IMR-90 (cell line): ENCODE results near the gene LDLRAD4. TPM values are rescaled to one million over a fixed set of nuclear protein-coding genes. Genes with fewer than 3 reads are reported as not detected.

Experiments used
- ATAC-seq: fragments of 200-7000 bp; cut with Tn5 transposase; 2 replicates; pipeline ENCODE4 v1.9.1; 2020; ENCODE audit warnings: low read depth, mild to moderate bottlenecking, moderate library complexity
- BruUV-seq: library from RNA; stranded (reverse); fragments of 400-500 nt; replicated peaks from 2 replicates; lab custom pipeline; 2021; lab: Mats Ljungman, UMichigan
- CTCF ChIA-PET: fragments of 300-600 bp; formaldehyde crosslinking; extraction: SDS; loops from one replicate; lab custom pipeline; 2021; ENCODE audit warnings: antibody characterized with exemption; lab: Yijun Ruan, JAX
- POLR2A ChIA-PET: fragments of 300-600 bp; sonication (Branson Sonifier 250); formaldehyde crosslinking; loops from one replicate; lab custom pipeline; 2022; ENCODE audit warnings: antibody characterized with exemption; ENCODE audit not compliant: unreplicated experiment; lab: Charles Lee
- DNase-seq: peaks from one replicate; pipeline ENCODE4 v3.0.0; 2013
- H2AFZ ChIP-seq: replicated peaks from 2 replicates; pipeline ENCODE3; 2013; ENCODE audit warnings: low read length, mild to moderate bottlenecking; ENCODE audit not compliant: poor library complexity
- H2AK5ac ChIP-seq: 2 replicates; pipeline ENCODE4 v1.6.1; 2013; ENCODE audit warnings: low read depth, low read length, inconsistent platforms
- H2AK9ac ChIP-seq: replicated peaks from 2 replicates; pipeline ENCODE3; 2013; ENCODE audit warnings: mild to moderate bottlenecking, low read depth, low read length, moderate library complexity; ENCODE audit not compliant: poor library complexity
- H2BK120ac ChIP-seq: 2 replicates; pipeline ENCODE4 v1.6.1; 2013; ENCODE audit warnings: low read depth, low read length, inconsistent platforms
- H2BK15ac ChIP-seq: 3 replicates; pipeline ENCODE4 v1.6.1; 2013; ENCODE audit warnings: low read depth, low read length, inconsistent platforms
- H2BK20ac ChIP-seq: 2 replicates; pipeline ENCODE4 v1.6.1; 2013; ENCODE audit warnings: low read depth, mild to moderate bottlenecking, inconsistent platforms, low read length, moderate library complexity
- H2BK5ac ChIP-seq: 2 replicates; pipeline ENCODE4 v1.6.1; 2013; ENCODE audit warnings: mild to moderate bottlenecking, low read depth, low read length, inconsistent platforms; ENCODE audit not compliant: poor library complexity, severe bottlenecking
- H3K14ac ChIP-seq: replicated peaks from 2 replicates; pipeline ENCODE4 v1.6.1; 2013; ENCODE audit warnings: low read depth, low read length, inconsistent platforms
- H3K18ac ChIP-seq: 2 replicates; pipeline ENCODE4 v1.6.1; 2013; ENCODE audit warnings: low read depth, low read length, control low read depth
- H3K23ac ChIP-seq: 2 replicates; pipeline ENCODE4 v1.6.1; 2013; ENCODE audit warnings: low read depth, low read length, inconsistent platforms
- H3K27ac ChIP-seq: 2 replicates; pipeline ENCODE4 v1.5.1; 2013; ENCODE audit warnings: mild to moderate bottlenecking, control low read depth, low read length; ENCODE audit not compliant: insufficient read depth
- H3K27me3 ChIP-seq: 2 replicates; pipeline ENCODE4 v1.6.1; 2013; ENCODE audit warnings: low read length; ENCODE audit not compliant: control insufficient read depth, insufficient read depth
- H3K36me3 ChIP-seq: 2 replicates; pipeline ENCODE4 v1.6.1; 2013; ENCODE audit warnings: low read length, mixed read lengths; ENCODE audit not compliant: control insufficient read depth, insufficient read depth
- H3K4ac ChIP-seq: 2 replicates; pipeline ENCODE4 v1.6.1; 2013; ENCODE audit warnings: low read depth, low read length, inconsistent platforms
- H3K4me1 ChIP-seq: 2 replicates; pipeline ENCODE4 v1.6.1; 2013; ENCODE audit warnings: low read length, mixed read lengths; ENCODE audit not compliant: control insufficient read depth, insufficient read depth
- H3K4me2 ChIP-seq: 2 replicates; pipeline ENCODE4 v1.6.1; 2013; ENCODE audit warnings: low read depth, mild to moderate bottlenecking, control low read depth, low read length, moderate library complexity
- H3K4me3 ChIP-seq: 2 replicates; pipeline ENCODE4 v1.5.1; 2013; ENCODE audit warnings: low read depth, mild to moderate bottlenecking, control low read depth, low read length, moderate library complexity; ENCODE audit not compliant: insufficient read depth
- H3K56ac ChIP-seq: 2 replicates; pipeline ENCODE4 v1.6.1; 2013; ENCODE audit warnings: low read length, inconsistent platforms; ENCODE audit not compliant: insufficient read depth; ENCODE audit errors: extremely low read depth
- H3K79me1 ChIP-seq, 2 experiments: 2 replicates each; pipeline ENCODE4 v1.6.1; 2013; ENCODE audit warnings: low read length in 2 of 2, inconsistent platforms in 1 of 2, low read depth in 1 of 2
- H3K9ac ChIP-seq: 2 replicates; pipeline ENCODE4 v1.6.1; 2013; ENCODE audit warnings: low read depth, low read length, control low read depth
- H3K9me1 ChIP-seq: 2 replicates; pipeline ENCODE4 v1.6.1; 2013; ENCODE audit warnings: low read length, inconsistent platforms; ENCODE audit not compliant: insufficient read depth
- H3K9me3 ChIP-seq: 2 replicates; pipeline ENCODE4 v1.6.1; 2013; ENCODE audit warnings: low read length; ENCODE audit not compliant: control insufficient read depth, insufficient read depth
- H4K20me1 ChIP-seq: 2 replicates; pipeline ENCODE4 v1.6.1; 2013; ENCODE audit warnings: low read length, inconsistent platforms; ENCODE audit not compliant: insufficient read depth
- H4K5ac ChIP-seq: 2 replicates; pipeline ENCODE4 v1.6.1; 2013; ENCODE audit warnings: mild to moderate bottlenecking, low read depth, low read length, control low read depth
- H4K8ac ChIP-seq, 2 experiments: 2 replicates each; pipeline ENCODE4 v1.6.1; 2013; ENCODE audit warnings: low read depth in 2 of 2, low read length in 2 of 2, control low read depth in 1 of 2, inconsistent platforms in 1 of 2
- H4K91ac ChIP-seq: 2 replicates; pipeline ENCODE4 v1.6.1; 2013; ENCODE audit warnings: low read depth, low read length, inconsistent platforms; ENCODE audit not compliant: insufficient read depth
- BHLHE40 ChIP-seq: fragments of 150-350 bp; IDR thresholded peaks from 2 replicates; pipeline ENCODE4 v1.6.1; 2016; ENCODE audit warnings: mild to moderate bottlenecking, low read depth, low read length
- CEBPB ChIP-seq: IDR thresholded peaks from 2 replicates; pipeline ENCODE4 v1.6.1; 2012; ENCODE audit warnings: low read depth, low read length, improper control_type of control experiment
- CHD1 ChIP-seq: IDR thresholded peaks from 2 replicates; pipeline ENCODE4 v1.6.1; 2012; ENCODE audit warnings: low read depth, low read length, improper control_type of control experiment
- ELK1 ChIP-seq: fragments of 150-350 bp; IDR thresholded peaks from 2 replicates; pipeline ENCODE4 v1.6.1; 2016; ENCODE audit warnings: low read depth, mild to moderate bottlenecking, low read length, moderate library complexity, borderline replicate concordance
- FOS ChIP-seq: fragments of 150-350 bp; IDR thresholded peaks from 2 replicates; pipeline ENCODE4 v1.6.1; 2016; ENCODE audit warnings: low read depth, low read length
- MAZ ChIP-seq: IDR thresholded peaks from 2 replicates; pipeline ENCODE4 v1.6.1; 2012; ENCODE audit warnings: low read depth, mild to moderate bottlenecking, low read length, improper control_type of control experiment, moderate library complexity, borderline replicate concordance
- MXI1 ChIP-seq: IDR thresholded peaks from 2 replicates; pipeline ENCODE4 v1.6.1; 2012; ENCODE audit warnings: low read depth, mild to moderate bottlenecking, low read length, moderate library complexity, borderline replicate concordance
- POLR2A ChIP-seq: IDR thresholded peaks from 2 replicates; pipeline ENCODE4 v1.6.1; 2012; ENCODE audit warnings: mild to moderate bottlenecking, low read depth, low read length
- RAD21 ChIP-seq: IDR thresholded peaks from 2 replicates; pipeline ENCODE4 v1.6.1; 2012; ENCODE audit warnings: low read length, improper control_type of control experiment
- RCOR1 ChIP-seq: IDR thresholded peaks from 2 replicates; pipeline ENCODE4 v1.6.1; 2012; ENCODE audit warnings: mild to moderate bottlenecking, low read length, improper control_type of control experiment; ENCODE audit not compliant: insufficient replicate concordance
- RFX5 ChIP-seq: IDR thresholded peaks from 2 replicates; pipeline ENCODE4 v1.8.0; 2012; ENCODE audit warnings: low read depth, mild to moderate bottlenecking, low read length, moderate library complexity
- SMC3 ChIP-seq: fragments of 150-350 bp; IDR thresholded peaks from 2 replicates; pipeline ENCODE4 v1.6.1; 2016; ENCODE audit warnings: low read depth, mild to moderate bottlenecking, antibody characterized with exemption, low read length, moderate library complexity
- WGBS, 2 experiments: methylation state at CpG; one replicate each; pipeline versions ENCODE4 v1.1.5 to v1.1.7; 2013; ENCODE audit warnings: missing lambda C conversion rate in 2 of 2; ENCODE audit not compliant: insufficient read length in 1 of 2; ENCODE audit errors: extremely low coverage in 2 of 2; 5-methylcytosine and 5-hydroxymethylcytosine counted together
- dilution Hi-C: fragments of 300-500 bp; cut with HindIII; formaldehyde crosslinking; loops from one replicate; pipeline ENCODE4 v1.14.3; 2018; ENCODE audit warnings: low sequenced_read_pairs; ENCODE audit not compliant: unreplicated experiment
- in situ Hi-C: fragments of 300-500 bp; cut with MboI; formaldehyde crosslinking; loops from 3 replicates; pipeline ENCODE4 v1.14.3; 2019; ENCODE audit warnings: low sequenced_read_pairs, inconsistent platforms, mixed read lengths
- intact Hi-C: fragments of 100-400 bp; cut with micrococcal nuclease; formaldehyde crosslinking; loops from 2 replicates; pipeline ENCODE4 v1.10.0; 2022
- polyA plus RNA-seq, 3 experiments: library from polyadenylated mRNA; depleted of rRNA; stranded (reverse); fragments of >200 nt; gene quantifications; 2 replicates each; pipeline ENCODE4 v1.2.3, GENCODE V29; 2012; ENCODE audit warnings: low replicate concordance in 1 of 3
- total RNA-seq: library from RNA; depleted of rRNA; stranded (reverse); fragments of >200 nt; gene quantifications from 2 replicates; pipeline ENCODE4 v1.2.3, GENCODE V29; 2012
- TF ChIP-seq, protein P1 (sequence below): conservative IDR thresholded peaks from 2 replicates; pipeline ENCODE4 v1.5.1; 2012; ENCODE audit warnings: mild to moderate bottlenecking, low read depth, low read length, improper control_type of control experiment
- TF ChIP-seq, protein P2 (sequence below): fragments of 150-350 bp; IDR thresholded peaks from 2 replicates; pipeline ENCODE4 v1.6.1; 2017; ENCODE audit warnings: mild to moderate bottlenecking, antibody characterized with exemption, low read length, low read depth

The LDLRAD4 gene
- total and polyA plus RNA-seq, 2 of the 4 experiments (the other 2 are of a cell fraction), result not detected

DNA sequence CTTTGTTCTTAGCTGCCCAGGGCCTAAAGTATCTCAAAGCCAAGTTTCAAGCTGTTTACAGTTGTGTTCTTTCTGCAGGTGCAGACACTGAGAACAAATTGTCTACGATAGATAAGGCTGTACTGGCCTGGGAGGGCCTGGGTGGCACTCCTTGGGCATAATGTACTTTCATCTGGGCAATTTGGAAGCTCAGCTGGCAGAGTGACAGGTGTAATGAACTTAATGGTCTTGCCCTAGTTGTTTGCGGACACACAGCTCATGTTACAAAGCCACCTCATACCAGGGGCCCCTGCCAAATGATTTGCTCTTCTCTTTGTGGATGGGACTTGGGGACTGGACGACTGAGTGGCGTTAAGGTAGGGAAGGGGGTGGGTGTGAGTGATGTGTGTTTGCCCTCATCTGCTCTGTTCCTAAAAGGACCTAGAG lies 4.3 kb downstream of the LDLRAD4 start:
- dilution Hi-C loops, result no loop called here
- CTCF ChIA-PET, result no interaction called here
- TF ChIP-seq POLR2A (no peak), CEBPB (no peak), FOS (no peak), RAD21 (no peak), BHLHE40 (no peak), MAZ (no peak), SMC3 (no peak), CHD1 (no peak), RFX5 (no peak), RCOR1 (no peak), ELK1 (no peak), MXI1 (no peak)
- TF ChIP-seq, protein P1, sequence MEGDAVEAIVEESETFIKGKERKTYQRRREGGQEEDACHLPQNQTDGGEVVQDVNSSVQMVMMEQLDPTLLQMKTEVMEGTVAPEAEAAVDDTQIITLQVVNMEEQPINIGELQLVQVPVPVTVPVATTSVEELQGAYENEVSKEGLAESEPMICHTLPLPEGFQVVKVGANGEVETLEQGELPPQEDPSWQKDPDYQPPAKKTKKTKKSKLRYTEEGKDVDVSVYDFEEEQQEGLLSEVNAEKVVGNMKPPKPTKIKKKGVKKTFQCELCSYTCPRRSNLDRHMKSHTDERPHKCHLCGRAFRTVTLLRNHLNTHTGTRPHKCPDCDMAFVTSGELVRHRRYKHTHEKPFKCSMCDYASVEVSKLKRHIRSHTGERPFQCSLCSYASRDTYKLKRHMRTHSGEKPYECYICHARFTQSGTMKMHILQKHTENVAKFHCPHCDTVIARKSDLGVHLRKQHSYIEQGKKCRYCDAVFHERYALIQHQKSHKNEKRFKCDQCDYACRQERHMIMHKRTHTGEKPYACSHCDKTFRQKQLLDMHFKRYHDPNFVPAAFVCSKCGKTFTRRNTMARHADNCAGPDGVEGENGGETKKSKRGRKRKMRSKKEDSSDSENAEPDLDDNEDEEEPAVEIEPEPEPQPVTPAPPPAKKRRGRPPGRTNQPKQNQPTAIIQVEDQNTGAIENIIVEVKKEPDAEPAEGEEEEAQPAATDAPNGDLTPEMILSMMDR, result no peak
- TF ChIP-seq, protein P2, sequence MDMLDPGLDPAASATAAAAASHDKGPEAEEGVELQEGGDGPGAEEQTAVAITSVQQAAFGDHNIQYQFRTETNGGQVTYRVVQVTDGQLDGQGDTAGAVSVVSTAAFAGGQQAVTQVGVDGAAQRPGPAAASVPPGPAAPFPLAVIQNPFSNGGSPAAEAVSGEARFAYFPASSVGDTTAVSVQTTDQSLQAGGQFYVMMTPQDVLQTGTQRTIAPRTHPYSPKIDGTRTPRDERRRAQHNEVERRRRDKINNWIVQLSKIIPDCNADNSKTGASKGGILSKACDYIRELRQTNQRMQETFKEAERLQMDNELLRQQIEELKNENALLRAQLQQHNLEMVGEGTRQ, result no peak

More for the DNA sequence above, 4.3 kb downstream of the LDLRAD4 start:
- no peaks in the 10 kb centered on the region for H3K36me3 ChIP-seq
- ATAC-seq (no peak), DNase-seq (no peak)
- peaks cover 2% of the 10 kb centered on the region; the same call in 1 of the 2 replicates for H3K4me1 ChIP-seq
- no peak overlapping the region for H4K5ac ChIP-seq
- no peaks in the 10 kb centered on the region for H3K9me3 ChIP-seq
- H2BK15ac ChIP-seq, result no peak overlapping the region
- H2AK5ac ChIP-seq, result no peak overlapping the region
- no peak overlapping the region for H4K91ac ChIP-seq
- no peak overlapping the region for H3K27ac ChIP-seq
- intact Hi-C loops (no loop called here), in situ Hi-C loops (no loop called here)
- H4K8ac ChIP-seq, result no peak overlapping the region
- no peak overlapping the region for H3K14ac ChIP-seq
- no peaks in the 10 kb centered on the region for H4K20me1 ChIP-seq
- no peak overlapping the region for H3K56ac ChIP-seq
- no peak overlapping the region for H3K4me3 ChIP-seq
- peaks cover 37% of the 10 kb centered on the region for H3K27me3 ChIP-seq
- H3K79me1 ChIP-seq, result no peaks in the 10 kb centered on the region
- BruUV-seq, result no TSS peak
- no peak overlapping the region for H3K9ac ChIP-seq
- H3K9me1 ChIP-seq, result no peaks in the 10 kb centered on the region
- H3K18ac ChIP-seq, result no peak overlapping the region
- POLR2A ChIA-PET, result no interaction called here
- no peak overlapping the region; the same call in 1 of the 2 replicates for H3K4ac ChIP-seq
- no peak overlapping the region for H2BK20ac ChIP-seq
- no peak overlapping the region for H3K23ac ChIP-seq
- H2AFZ ChIP-seq, result no peak overlapping the region
- no peak overlapping the region for H2BK5ac ChIP-seq
- 50% methylated on average over 1 of the region's 4 CpGs; no CpG with 5 or more reads in 1 of the 2 experiments for WGBS, 2 experiments
- no peak overlapping the region for H2BK120ac ChIP-seq
- no peak overlapping the region for H2AK9ac ChIP-seq
- no peak overlapping the region; the same call in 1 of the 2 replicates for H3K4me2 ChIP-seq
